B cell (primary cell): ENCODE results near the gene ERP29. TPM values are rescaled to one million over a fixed set of nuclear protein-coding genes. Genes with fewer than 3 reads are reported as not detected.

Experiments
- ATAC-seq: fragments of 200-7000 bp; cut with Tn5 transposase; one replicate; pipeline ENCODE4 v1.10.0; 2021; ENCODE audit warnings: low read depth, mild to moderate bottlenecking, moderate number of reproducible peaks, moderate library complexity
- CTCF ChIA-PET: fragments of 350-600 bp; sonication (Branson Sonifier 250); formaldehyde crosslinking; loops from one replicate; lab custom pipeline; 2021; ENCODE audit warnings: antibody characterized with exemption, inconsistent platforms; lab: Charles Lee
- POLR2A ChIA-PET: fragments of 350-600 bp; sonication (Branson Sonifier 250); formaldehyde crosslinking; loops from one replicate; lab custom pipeline; 2021; ENCODE audit warnings: antibody characterized with exemption; lab: Charles Lee
- DNase-seq: peaks from one replicate; pipeline ENCODE4 v3.0.0; 2013
- H2AFZ ChIP-seq: 2 replicates; pipeline ENCODE4 v1.6.1; 2012; ENCODE audit warnings: mild to moderate bottlenecking, low read depth, low read length; ENCODE audit not compliant: insufficient read depth, poor library complexity, severe bottlenecking
- H3K27ac ChIP-seq, 2 donors: 1 replicate in 1 of 2; 2 replicates in 1 of 2; pipeline ENCODE4 v1.5.1; 2012 to 2013; ENCODE audit warnings: low read length in 2 of 2, mild to moderate bottlenecking in 2 of 2, moderate library complexity in 1 of 2
- H3K27me3 ChIP-seq, 4 experiments: fragments of 200-600 bp in 1 of 4; sonication (generic) in 1 of 4; replicated peaks in 1 of 4; 1 replicate in 2 of 4; 2 replicates in 2 of 4; pipeline versions ENCODE4 v1.6.1 to v1.7.0; 2013 to 2016; ENCODE audit warnings: low read length in 3 of 4, mild to moderate bottlenecking in 2 of 4, mixed read lengths in 1 of 4, moderate library complexity in 1 of 4; ENCODE audit not compliant: insufficient read depth in 4 of 4, control insufficient read depth in 3 of 4; ENCODE audit errors: control extremely low read depth in 1 of 4
- H3K36me3 ChIP-seq, 2 experiments: replicated peaks in 1 of 2; 1 replicate in 1 of 2; 2 replicates in 1 of 2; pipeline versions ENCODE4 v1.6.1 to v1.7.1; 2013; ENCODE audit warnings: low read length in 1 of 2; ENCODE audit not compliant: insufficient read depth in 2 of 2, control insufficient read depth in 1 of 2; ENCODE audit errors: control extremely low read depth in 1 of 2, extremely low read depth in 1 of 2
- H3K4me1 ChIP-seq, 2 donors: fragments of 200-600 bp in 1 of 2; sonication (generic) in 1 of 2; 1 replicate in 1 of 2; 2 replicates in 1 of 2; pipeline versions ENCODE4 v1.5.1 to v1.6.1; 2013 to 2017; ENCODE audit warnings: low read length in 2 of 2; ENCODE audit not compliant: control insufficient read depth in 2 of 2, insufficient read depth in 2 of 2
- H3K4me2 ChIP-seq: replicated peaks from 2 replicates; pipeline ENCODE3; 2012; ENCODE audit warnings: mild to moderate bottlenecking, low read depth, low read length; ENCODE audit not compliant: poor library complexity, severe bottlenecking
- H3K4me3 ChIP-seq, 5 experiments: fragments of 200-600 bp in 1 of 5; sonication (generic) in 1 of 5; 1 replicate in 3 of 5; 2 replicates in 2 of 5; pipeline versions ENCODE4 v1.5.1 to v1.7.0; 2011 to 2016; ENCODE audit warnings: low read length in 4 of 5, mild to moderate bottlenecking in 4 of 5, low read depth in 2 of 5, control low read depth in 1 of 5, moderate library complexity in 1 of 5; ENCODE audit not compliant: insufficient read depth in 1 of 5; ENCODE audit errors: control extremely low read depth in 1 of 5, extremely low read depth in 1 of 5
- H3K79me2 ChIP-seq: fragments of 200-600 bp; sonication (generic); one replicate; pipeline ENCODE4 v1.6.0; 2016; ENCODE audit warnings: low read length; ENCODE audit not compliant: control insufficient read depth, insufficient read depth
- H3K9ac ChIP-seq: fragments of 200-600 bp; sonication (generic); 2 replicates; pipeline ENCODE4 v1.6.1; 2017; ENCODE audit warnings: mild to moderate bottlenecking, low read length, moderate library complexity
- H3K9me3 ChIP-seq, 3 donors: one replicate each; pipeline versions ENCODE4 v1.6.1 to v1.7.1; 2013; ENCODE audit warnings: low read length in 2 of 3; ENCODE audit not compliant: control insufficient read depth in 2 of 3, insufficient read depth in 1 of 3; ENCODE audit errors: control extremely low read depth in 1 of 3
- H4K20me1 ChIP-seq: 2 replicates; pipeline ENCODE4 v1.6.0; 2012; ENCODE audit warnings: mild to moderate bottlenecking, low read length; ENCODE audit not compliant: insufficient read depth, control insufficient read depth, poor library complexity, severe bottlenecking
- H3K27ac Mint-ChIP-seq: one replicate; pipeline ENCODE4 v1.8.0; 2021; ENCODE audit warnings: mixed read lengths
- H3K27me3 Mint-ChIP-seq: one replicate; pipeline ENCODE4 v1.8.0; 2021; ENCODE audit warnings: mixed read lengths
- H3K4me1 Mint-ChIP-seq: one replicate; pipeline ENCODE4 v1.8.0; 2021; ENCODE audit warnings: mixed read lengths
- H3K4me3 Mint-ChIP-seq: one replicate; pipeline ENCODE4 v1.8.0; 2021; ENCODE audit warnings: mixed read lengths
- H3K9me3 Mint-ChIP-seq: one replicate; pipeline ENCODE4 v1.8.0; 2022; ENCODE audit warnings: mixed read lengths; ENCODE audit not compliant: insufficient read depth
- CTCF ChIP-seq: fragments of 200-600 bp; IDR thresholded peaks from one replicate; pipeline ENCODE4 v1.8.0; 2022; ENCODE audit warnings: antibody characterized with exemption, mild to moderate bottlenecking
- EZH2 ChIP-seq: IDR thresholded peaks from 2 replicates; pipeline ENCODE4 v1.6.1; 2012; ENCODE audit warnings: borderline replicate concordance, low read depth, mild to moderate bottlenecking, moderate library complexity, low read length; ENCODE audit not compliant: insufficient read depth, poor library complexity, severe bottlenecking
- WGBS: methylation state at CpG from one replicate; pipeline ENCODE4 v1.1.5; 2013; ENCODE audit warnings: missing lambda C conversion rate; ENCODE audit not compliant: insufficient coverage; 5-methylcytosine and 5-hydroxymethylcytosine counted together
- intact Hi-C: fragments of 100-400 bp; cut with micrococcal nuclease; formaldehyde crosslinking; loops from one replicate; pipeline ENCODE4 v1.10.0; 2022
- polyA plus RNA-seq: library from polyadenylated mRNA; depleted of rRNA; stranded (reverse); fragments of >200 nt; gene quantifications from 2 replicates; pipeline ENCODE4 v1.2.3, GENCODE V29; 2012
- total RNA-seq, 2 donors: library from RNA; stranded (reverse); fragments of 120-200 nt in 1 of 2; gene quantifications; 1 replicate in 1 of 2; 2 replicates in 1 of 2; pipeline versions ENCODE4 v1.2.3 to v1.2.4, GENCODE V29; 2013 to 2022

The ERP29 gene
- total and polyA plus RNA-seq, 2 donors (not counting 1 experiment from before 2014, with no cell fraction given), result 130 to 149 TPM

GRCh38 chr12:112046003-112046402 lies 32.8 kb downstream of the ERP29 start:
- no peak overlapping the region for H2AFZ ChIP-seq
- no peak overlapping the region for H3K27ac Mint-ChIP-seq
- no peaks in the 10 kb centered on the region for H3K27me3 ChIP-seq
- intact Hi-C loops, result loop anchor here (5.0 kb wide), 1 partner anchor 99 kb away; no protein-coding TSS in a partner anchor
- H3K79me2 ChIP-seq, result no peaks in the 10 kb centered on the region
- no peak overlapping the region for H3K4me3 ChIP-seq
- no peak for TF ChIP-seq EZH2
- no peak for TF ChIP-seq CTCF
- H3K9me3 Mint-ChIP-seq, result no peaks in the 10 kb centered on the region
- H3K4me3 Mint-ChIP-seq, result no peak overlapping the region
- POLR2A ChIA-PET, result no interaction called here
- H3K4me2 ChIP-seq, result no peak overlapping the region
- peaks cover under 1 to 65% of the 10 kb centered on the region in 2 experiments for H3K36me3 ChIP-seq
- H3K4me1 Mint-ChIP-seq, result peaks cover 8% of the 10 kb centered on the region
- ATAC-seq (no peak), DNase-seq (no peak)
- no peaks in the 10 kb centered on the region for H4K20me1 ChIP-seq
- no peak overlapping the region for H3K27ac ChIP-seq
- CTCF ChIA-PET, result no interaction called here
- 82% methylated on average over 3 of the region's 4 CpGs for WGBS
- H3K4me1 ChIP-seq, result peaks cover 5 to 6% of the 10 kb centered on the region in 2 donors
- H3K9me3 ChIP-seq, result no peaks in the 10 kb centered on the region
- H3K9ac ChIP-seq, result no peak overlapping the region
- no peaks in the 10 kb centered on the region for H3K27me3 Mint-ChIP-seq

GRCh38 chr12:112049351-112049750 lies 36.1 kb downstream of the ERP29 start:
- H3K9me3 Mint-ChIP-seq, result no peaks in the 10 kb centered on the region
- H3K36me3 ChIP-seq, result peaks cover 8 to 67% of the 10 kb centered on the region in 2 experiments
- 98% methylated on average over 10 of the region's 13 CpGs for WGBS
- ChIA-PET CTCF (interaction anchor here (0.8 kb wide), 1 partner anchor 97 kb away, joined by 3 read pairs; no protein-coding TSS in a partner anchor), POLR2A (no interaction called here)
- no peak overlapping the region for H3K27ac Mint-ChIP-seq
- TF ChIP-seq CTCF, result no peak
- TF ChIP-seq EZH2, result no peak
- H2AFZ ChIP-seq, result no peak overlapping the region
- no peak overlapping the region for H3K9ac ChIP-seq
- no peaks in the 10 kb centered on the region for H3K27me3 ChIP-seq
- H3K27ac ChIP-seq, result no peak overlapping the region
- peaks cover 8% of the 10 kb centered on the region for H3K4me1 Mint-ChIP-seq
- no peaks in the 10 kb centered on the region for H3K9me3 ChIP-seq
- H3K79me2 ChIP-seq, result peaks cover 5% of the 10 kb centered on the region
- ATAC-seq, result no peak
- no peak overlapping the region for H3K4me3 ChIP-seq
- intact Hi-C loops, result loop anchor here (5.0 kb wide), 1 partner anchor 102 kb away; no protein-coding TSS in a partner anchor
- no peaks in the 10 kb centered on the region for H4K20me1 ChIP-seq
- no peaks in the 10 kb centered on the region for H3K27me3 Mint-ChIP-seq
- DNase-seq, result no peak
- H3K4me1 ChIP-seq, result peaks cover 5 to 6% of the 10 kb centered on the region in 2 donors
- no peak overlapping the region for H3K4me2 ChIP-seq
- H3K4me3 Mint-ChIP-seq, result no peak overlapping the region
